AG10803 (cell line): ENCODE measurements around the gene SEC22C.
A peak's percentile ranks its signal among the peaks of the same experiment; 100 is the strongest.

Experiments
- DNase-seq: peaks from one replicate; pipeline ENCODE4 v3.0.0; 2010; ENCODE audit warnings: low read depth
- H3K4me3 ChIP-seq: 2 replicates; pipeline ENCODE4 v1.5.1; 2011; ENCODE audit warnings: mild to moderate bottlenecking, low read length, control low read depth
- CTCF ChIP-seq: conservative IDR thresholded peaks from 2 replicates; pipeline ENCODE4 v1.5.1; 2011; ENCODE audit warnings: mild to moderate bottlenecking, low read length, control low read depth, inconsistent platforms

Gene SEC22C

DNA sequence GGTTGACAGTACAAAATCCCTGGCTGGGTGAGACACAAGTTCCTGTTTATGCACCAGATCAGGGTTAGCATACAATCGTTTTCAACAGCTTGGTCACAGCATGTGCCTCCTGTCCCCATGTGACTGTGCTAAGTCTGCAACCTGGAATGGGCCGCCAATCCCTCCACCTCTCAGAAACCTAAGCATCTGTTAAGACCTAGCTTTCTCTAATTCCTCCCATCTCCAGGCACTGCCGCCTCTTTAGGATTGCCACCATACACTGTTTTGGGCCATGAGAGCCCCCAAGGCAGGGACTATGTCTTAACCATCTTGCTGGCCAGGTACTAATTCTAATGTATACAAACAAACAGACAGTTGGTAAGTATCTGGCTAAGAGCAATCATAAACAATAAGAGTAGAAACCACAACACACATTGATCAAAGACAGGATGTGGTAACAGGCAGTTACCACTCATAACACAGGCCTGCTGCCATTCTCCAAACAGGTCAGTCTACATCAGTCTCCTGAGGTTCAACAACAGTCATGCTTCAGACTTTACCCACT, 25.6 kb downstream of the SEC22C start:
- TF ChIP-seq CTCF, result no peak
- H3K4me3 ChIP-seq, result no peak overlapping the region
- no peak for DNase-seq

DNA sequence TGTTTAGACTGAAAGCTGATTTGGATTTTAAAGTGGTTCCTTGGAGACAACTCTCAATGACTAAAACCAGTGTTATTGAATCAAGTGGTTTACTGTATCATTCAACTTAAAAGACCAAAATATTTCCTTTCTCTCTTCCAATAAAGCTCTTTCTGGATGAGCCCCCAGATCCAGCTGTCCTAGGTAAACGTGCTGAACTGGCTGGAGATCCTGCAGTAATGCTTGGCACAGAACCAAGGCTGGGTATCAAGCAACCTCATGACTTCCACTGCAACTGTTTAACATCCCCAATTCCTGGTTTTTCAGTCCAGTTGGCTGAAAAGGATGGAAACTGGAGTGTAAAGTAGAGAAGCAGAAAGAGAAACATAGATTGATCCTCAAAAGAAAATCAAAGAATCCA, 28.9 kb downstream of the SEC22C start:
- DNase-seq, result no peak
- TF ChIP-seq CTCF, result no peak
- no peak overlapping the region for H3K4me3 ChIP-seq

- DNase-seq, result no peak
- no peak for TF ChIP-seq CTCF
- no peak overlapping the region for H3K4me3 ChIP-seq
Observed at GRCh38 chr3:42550250-42550649, 31.5 kb downstream of the SEC22C start.

GRCh38 chr3:42549131-42549530, 32.6 kb downstream of the SEC22C start:
- no peak overlapping the region for H3K4me3 ChIP-seq
- DNase-seq, result no peak
- no peak for TF ChIP-seq CTCF

DNA sequence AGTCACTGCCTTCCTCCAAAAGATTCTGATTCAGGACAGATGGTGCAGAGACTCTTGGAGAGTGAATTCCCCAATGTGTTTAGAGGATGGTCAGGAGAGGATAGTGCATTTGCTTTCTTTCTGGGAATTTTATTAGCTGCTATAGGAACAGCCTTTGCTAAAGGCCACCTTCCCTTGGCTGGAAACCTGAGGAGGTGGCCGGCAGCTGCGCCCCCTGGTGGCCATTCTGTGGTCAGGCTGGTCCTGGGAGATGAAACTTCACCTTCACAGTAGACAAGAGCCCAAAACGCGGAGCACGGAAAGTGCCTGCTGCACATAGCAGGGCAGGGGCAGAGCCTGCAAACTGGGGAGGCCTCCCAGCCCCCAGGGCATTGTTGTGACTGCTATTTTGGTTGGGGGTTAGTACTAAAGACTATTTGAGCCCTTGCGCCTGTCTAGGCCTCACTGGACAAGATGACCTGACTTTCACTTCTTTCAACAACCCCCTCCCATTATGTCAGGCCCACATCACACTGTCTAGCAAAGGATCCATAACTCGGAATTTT, 34.3 kb downstream of the SEC22C start:
- TF ChIP-seq CTCF, result peak; percentile 94
- peak; percentile 33 for DNase-seq
- H3K4me3 ChIP-seq, result no peak overlapping the region

GRCh38 chr3:42546691-42547213, 35.0 kb downstream of the SEC22C start:
- DNase-seq, result no peak
- no peak for TF ChIP-seq CTCF
- H3K4me3 ChIP-seq, result no peak overlapping the region

DNA sequence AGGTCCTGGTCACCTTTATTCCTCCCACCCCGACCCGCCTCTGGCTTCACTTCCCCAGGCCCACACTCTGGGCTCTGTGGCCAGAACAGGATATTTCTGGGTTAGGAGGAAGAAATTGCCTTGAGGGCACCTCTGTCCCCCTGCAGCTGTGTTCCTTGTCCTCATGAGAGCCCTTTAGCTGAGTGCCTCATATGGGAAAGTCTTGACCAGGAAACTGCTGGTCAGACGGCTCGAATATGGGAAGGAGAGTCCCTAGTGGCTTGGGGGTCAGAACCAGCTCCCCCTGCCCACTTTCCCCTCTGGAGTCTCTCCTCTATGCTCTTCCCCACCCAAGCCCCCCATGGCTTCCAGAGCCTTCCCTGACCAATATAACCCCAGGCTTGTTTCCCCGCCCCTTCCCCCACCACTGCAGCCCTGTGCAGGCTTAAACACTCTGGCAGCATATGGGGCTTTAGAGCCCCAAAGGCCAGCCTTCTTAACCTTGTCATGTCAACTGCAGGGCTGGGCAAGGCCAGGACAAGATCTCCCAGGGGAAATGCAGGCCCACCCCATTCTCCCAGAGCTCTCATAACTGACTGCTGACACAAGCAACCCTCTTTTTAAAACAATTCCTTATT, 36.4 kb downstream of the SEC22C start:
- no peak for TF ChIP-seq CTCF
- no peak for DNase-seq

More for the DNA sequence above, 36.4 kb downstream of the SEC22C start:
- H3K4me3 ChIP-seq, result no peak overlapping the region
